ENCODE measurements around the gene TRA2A.

- TF ChIP-seq CTCF (conservative IDR thresholded peaks at IDR 0.05) (no peak), EZH2 (IDR thresholded peaks at IDR 0.05; ENCODE audit: low read depth) (no peak)
Measured at GRCh38 chr7:23539494-23539907, 7.7 kb upstream of the TRA2A start.

Measured in PC-9 (cell line).